Testis (tissue), 2 donors: ENCODE data around the gene LSP1.

Experiments used
- CTCF ChIP-seq, 3 experiments: fragments of 450-650 bp in 2 of 3; fragments of 200-600 bp in 1 of 3; sonication (generic) in 1 of 3; IDR thresholded peaks; one replicate each; pipeline ENCODE4 v1.5.1; 2016 to 2019; ENCODE audit warnings: antibody characterized with exemption in 3 of 3, mild to moderate bottlenecking in 2 of 3, moderate library complexity in 1 of 3
- POLR2A ChIP-seq: fragments of 450-650 bp; IDR thresholded peaks from one replicate; pipeline ENCODE4 v1.6.1; 2017; ENCODE audit warnings: antibody characterized with exemption, mild to moderate bottlenecking, moderate library complexity

DNA sequence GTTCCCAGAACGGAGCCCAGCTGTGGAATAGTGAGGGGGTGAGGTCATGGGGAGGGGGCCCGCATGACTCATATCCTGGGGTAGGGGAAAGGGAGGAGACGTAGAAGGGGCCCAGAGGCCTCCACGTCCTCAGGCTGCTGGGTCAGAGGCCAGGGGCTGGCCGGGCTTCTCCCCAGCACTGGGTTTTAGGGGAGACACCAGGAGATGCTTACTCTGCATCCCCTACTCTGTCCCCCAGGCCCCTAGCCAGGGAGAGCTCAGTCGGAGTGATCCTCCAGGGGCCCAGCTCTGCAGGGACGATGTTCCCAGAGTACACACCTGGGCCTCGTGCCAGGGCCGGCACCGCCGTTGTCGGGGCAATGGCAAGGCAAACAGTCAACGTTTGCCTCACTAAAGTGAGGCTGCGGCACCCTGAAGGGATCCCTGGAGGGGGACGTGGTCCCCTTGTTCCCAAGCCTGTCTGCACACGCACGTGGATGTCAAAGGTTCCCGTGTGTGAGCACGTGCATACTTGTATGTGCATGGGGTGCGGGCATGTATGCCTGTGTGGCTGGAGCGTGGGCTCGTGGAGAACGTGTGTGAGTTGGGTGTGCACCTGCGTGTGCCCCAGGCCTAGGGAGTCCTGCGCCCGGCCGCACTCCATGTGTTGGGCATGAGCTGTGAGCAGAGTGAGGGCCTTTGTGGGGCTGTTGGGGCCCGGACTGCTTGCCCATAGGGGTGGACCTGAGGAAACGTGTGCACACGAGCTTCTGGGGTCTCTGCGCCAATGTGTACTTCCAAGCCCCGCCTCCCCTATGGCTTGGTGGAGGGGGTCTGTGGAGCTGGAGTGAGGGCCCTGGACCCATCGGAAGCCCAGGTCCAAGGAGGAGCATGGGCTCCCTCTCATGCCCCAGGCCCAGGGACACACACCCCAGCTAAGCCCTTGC, 24.6 kb downstream of the LSP1 start:
- TF ChIP-seq CTCF (IDR thresholded peaks at IDR 0.05) (no peak), POLR2A (no peak)
